Progenitor cell of endocrine pancreas (in vitro differentiated cells): ENCODE data around the gene HIPK1. TPM values are rescaled to one million over a fixed set of nuclear protein-coding genes. Genes with fewer than 3 reads are reported as not detected.

ENCODE experiments used
- DNase-seq: peaks from one replicate; pipeline ENCODE4 v3.0.0; 2021; ENCODE audit warnings: low spot score; ENCODE audit not compliant: unreplicated experiment
- H3K27ac Mint-ChIP-seq: 2 replicates; pipeline ENCODE4 v1.8.0; 2021; ENCODE audit warnings: mild to moderate bottlenecking, moderate library complexity, mixed read lengths
- H3K27me3 Mint-ChIP-seq: 2 replicates; pipeline ENCODE4 v1.8.0; 2021; ENCODE audit warnings: mixed read lengths
- H3K36me3 Mint-ChIP-seq: 2 replicates; pipeline ENCODE4 v1.8.0; 2022; ENCODE audit warnings: mixed read lengths; ENCODE audit not compliant: insufficient read depth
- H3K4me1 Mint-ChIP-seq: 2 replicates; pipeline ENCODE4 v1.8.0; 2021; ENCODE audit warnings: low read depth, mixed read lengths
- H3K4me3 Mint-ChIP-seq: 2 replicates; pipeline ENCODE4 v1.8.0; 2021; ENCODE audit warnings: low read depth, mild to moderate bottlenecking, moderate library complexity, mixed read lengths
- H3K9me3 Mint-ChIP-seq: 2 replicates; pipeline ENCODE4 v1.8.0; 2021; ENCODE audit warnings: low read depth, mixed read lengths
- total RNA-seq: library from RNA; stranded (reverse); gene quantifications from 2 replicates; pipeline ENCODE4 v1.2.1, GENCODE V29; 2021
- TF ChIP-seq, protein P1 (sequence below): fragments of 200-600 bp; sonication (generic); IDR thresholded peaks from one replicate; pipeline ENCODE4 v1.5.0; 2021; ENCODE audit warnings: antibody characterized with exemption, mild to moderate bottlenecking; ENCODE audit not compliant: unreplicated experiment

HIPK1 gene
- total RNA-seq, 1 donor from 2014 or later, result 54.2 TPM

DNA sequence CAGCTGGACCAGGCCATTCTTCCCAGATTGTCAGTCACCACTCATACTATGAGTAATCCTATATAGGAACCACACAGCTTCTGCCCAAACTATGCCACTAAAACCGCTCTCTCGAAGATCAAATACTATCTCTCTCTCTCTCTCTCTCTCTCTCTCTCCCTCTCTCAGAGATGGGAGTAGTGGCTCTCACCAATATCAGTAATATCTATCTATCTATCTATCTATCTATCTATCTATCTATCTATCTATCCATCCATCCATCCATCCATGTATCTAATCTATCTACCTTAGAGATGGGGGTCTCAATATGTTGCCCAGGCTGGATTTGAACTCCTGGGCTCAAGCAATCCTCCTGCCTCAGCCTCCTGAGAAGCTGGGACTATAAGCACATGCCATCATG is 4.7 kb upstream of the HIPK1 start:
- Mint-ChIP-seq H3K27ac (no peak overlapping the region), H3K4me1 (peaks cover 14% of the 10 kb centered on the region), H3K27me3 (peaks cover 12% of the 10 kb centered on the region), H3K4me3 (no peak overlapping the region), H3K36me3 (no peaks in the 10 kb centered on the region), H3K9me3 (no peaks in the 10 kb centered on the region)
- DNase-seq, result no peak
- TF ChIP-seq, protein P1, sequence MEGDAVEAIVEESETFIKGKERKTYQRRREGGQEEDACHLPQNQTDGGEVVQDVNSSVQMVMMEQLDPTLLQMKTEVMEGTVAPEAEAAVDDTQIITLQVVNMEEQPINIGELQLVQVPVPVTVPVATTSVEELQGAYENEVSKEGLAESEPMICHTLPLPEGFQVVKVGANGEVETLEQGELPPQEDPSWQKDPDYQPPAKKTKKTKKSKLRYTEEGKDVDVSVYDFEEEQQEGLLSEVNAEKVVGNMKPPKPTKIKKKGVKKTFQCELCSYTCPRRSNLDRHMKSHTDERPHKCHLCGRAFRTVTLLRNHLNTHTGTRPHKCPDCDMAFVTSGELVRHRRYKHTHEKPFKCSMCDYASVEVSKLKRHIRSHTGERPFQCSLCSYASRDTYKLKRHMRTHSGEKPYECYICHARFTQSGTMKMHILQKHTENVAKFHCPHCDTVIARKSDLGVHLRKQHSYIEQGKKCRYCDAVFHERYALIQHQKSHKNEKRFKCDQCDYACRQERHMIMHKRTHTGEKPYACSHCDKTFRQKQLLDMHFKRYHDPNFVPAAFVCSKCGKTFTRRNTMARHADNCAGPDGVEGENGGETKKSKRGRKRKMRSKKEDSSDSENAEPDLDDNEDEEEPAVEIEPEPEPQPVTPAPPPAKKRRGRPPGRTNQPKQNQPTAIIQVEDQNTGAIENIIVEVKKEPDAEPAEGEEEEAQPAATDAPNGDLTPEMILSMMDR, result no peak

DNA sequence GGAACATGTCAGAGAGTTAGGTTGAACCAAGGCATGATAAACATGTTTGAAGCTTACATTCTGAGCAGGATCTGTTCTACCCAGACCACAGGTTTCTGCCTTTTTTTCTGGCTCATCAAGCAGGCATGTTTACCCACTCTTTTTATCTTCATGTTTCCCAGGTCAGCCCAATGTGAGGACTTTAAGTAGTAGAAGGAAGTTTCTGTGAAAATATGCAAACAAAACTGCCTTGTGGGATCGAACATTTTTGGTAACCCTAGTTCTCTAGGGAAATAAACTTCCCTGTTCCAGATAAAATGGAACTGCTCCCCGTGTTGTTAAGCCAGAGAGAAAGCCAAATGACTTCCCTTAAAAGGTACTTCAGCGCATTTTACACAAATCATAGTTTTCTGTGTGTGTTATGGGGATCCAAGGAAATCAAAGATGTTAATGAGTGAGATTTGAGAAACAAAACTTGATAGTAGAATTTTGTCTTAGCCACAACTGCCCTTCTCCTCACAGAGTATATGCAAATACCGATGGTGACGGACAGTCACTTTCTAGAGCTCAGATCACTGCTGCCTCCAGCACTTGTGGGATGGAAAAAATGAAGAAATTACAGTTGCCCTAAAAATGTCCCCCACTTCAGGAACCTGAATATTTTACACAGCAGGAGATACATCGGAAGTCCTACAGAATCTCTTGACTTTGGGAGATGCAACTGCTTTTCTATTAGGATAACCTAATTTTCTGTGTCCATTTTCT is 765 bp upstream of the HIPK1 start:
- no peaks in the 10 kb centered on the region for H3K36me3 Mint-ChIP-seq
- DNase-seq, result no peak
- peaks cover 4% of the 10 kb centered on the region for H3K27me3 Mint-ChIP-seq
- H3K27ac Mint-ChIP-seq, result peak overlapping the region; percentile 99
- no peaks in the 10 kb centered on the region for H3K9me3 Mint-ChIP-seq
- peaks cover 41% of the 10 kb centered on the region for H3K4me1 Mint-ChIP-seq
- TF ChIP-seq, protein P1, result no peak
- peak overlapping the region; percentile 95 for H3K4me3 Mint-ChIP-seq

DNA sequence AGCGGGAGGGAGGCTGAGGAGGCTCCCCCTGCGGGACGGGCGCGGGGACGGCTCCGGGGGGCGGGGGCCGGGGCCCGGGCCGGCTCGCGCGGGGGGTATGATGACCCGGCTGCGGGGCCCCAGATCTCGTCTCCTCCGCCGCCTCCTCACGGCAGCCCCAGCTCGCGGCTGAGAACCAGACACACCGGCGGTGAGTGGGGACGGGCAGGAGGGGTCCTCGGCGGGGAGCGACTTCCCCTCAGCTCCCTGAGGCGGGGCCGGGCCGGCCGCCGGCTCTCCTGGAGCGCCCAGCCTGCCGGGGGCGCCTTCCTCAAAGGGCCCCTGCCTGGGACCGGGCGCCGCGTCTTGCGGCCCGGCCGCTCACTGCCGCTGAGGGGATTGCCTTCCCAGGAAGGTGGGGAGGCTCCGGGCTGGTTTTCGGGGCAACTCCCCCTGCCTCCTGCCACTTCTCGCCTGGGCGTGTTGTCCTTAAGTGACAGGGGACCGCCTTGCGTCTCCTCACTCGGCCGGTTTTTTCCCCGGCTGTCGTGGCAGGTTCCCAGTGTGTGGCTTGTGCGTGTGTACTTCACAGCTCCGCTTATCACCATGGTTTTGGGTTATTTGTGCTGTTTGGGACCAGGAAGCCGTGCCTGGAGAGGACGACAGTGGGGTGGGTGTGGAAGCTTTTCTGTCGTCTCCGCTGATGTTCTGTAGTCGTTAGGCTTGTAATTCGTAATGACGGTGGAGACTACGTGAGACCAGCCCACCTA is 800 bp downstream of the HIPK1 start:
- Mint-ChIP-seq H3K27me3 (no peaks in the 10 kb centered on the region), H3K27ac (peak overlapping the region; percentile 93), H3K4me1 (peaks cover 52% of the 10 kb centered on the region), H3K9me3 (no peaks in the 10 kb centered on the region), H3K4me3 (peak overlapping the region; percentile 86), H3K36me3 (peaks cover 1% of the 10 kb centered on the region)
- TF ChIP-seq, protein P1, result peak; percentile 33
- peak; percentile 46 for DNase-seq

DNA sequence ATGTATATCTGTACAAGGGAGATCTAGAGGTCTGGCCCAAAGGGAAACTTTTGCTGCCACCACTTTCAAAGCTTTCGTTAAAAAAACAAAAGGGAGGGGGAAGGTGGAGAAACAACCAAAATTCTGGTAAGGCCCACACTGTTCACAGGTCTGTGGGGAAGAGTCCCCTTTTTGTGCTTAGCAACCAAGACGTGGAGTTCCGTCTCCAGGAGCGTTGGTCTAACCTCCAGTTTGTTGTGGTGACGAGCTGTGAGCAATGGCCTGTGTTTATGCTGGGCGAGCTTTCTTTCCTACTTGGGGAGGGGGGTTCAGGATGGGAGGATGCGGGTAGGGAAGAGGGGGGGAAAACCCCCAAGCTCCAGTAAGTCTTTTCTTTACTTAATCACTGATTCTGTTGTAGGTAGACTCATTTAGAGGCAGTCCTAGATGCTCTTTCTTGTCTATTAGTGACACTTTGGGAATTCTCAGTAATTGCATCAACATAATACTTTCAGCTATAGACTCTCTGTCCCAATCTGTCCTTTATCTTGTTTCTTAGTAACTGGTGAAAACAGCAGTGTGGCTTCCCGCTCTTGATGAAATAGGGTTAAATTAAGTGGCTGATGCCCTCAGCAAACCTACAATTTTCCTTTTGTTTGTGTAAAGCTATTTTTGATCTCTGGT is 1.5 kb downstream of the HIPK1 start:
- TF ChIP-seq, protein P1, result no peak
- no peak for DNase-seq
- peaks cover 1% of the 10 kb centered on the region for H3K36me3 Mint-ChIP-seq

GRCh38 chr1:113931451-113931851 is 2.3 kb downstream of the HIPK1 start:
- Mint-ChIP-seq H3K9me3 (no peaks in the 10 kb centered on the region), H3K36me3 (peaks cover 1% of the 10 kb centered on the region), H3K27ac (no peak overlapping the region), H3K4me1 (peaks cover 51% of the 10 kb centered on the region), H3K27me3 (no peaks in the 10 kb centered on the region), H3K4me3 (peak overlapping the region; percentile 86)
- TF ChIP-seq, protein P1, result no peak
- DNase-seq, result no peak

More for the DNA sequence above, 1.5 kb downstream of the HIPK1 start:
- peak overlapping the region; percentile 86 for H3K4me3 Mint-ChIP-seq
- no peaks in the 10 kb centered on the region for H3K9me3 Mint-ChIP-seq
- H3K27ac Mint-ChIP-seq, result peak overlapping the region; percentile 93
- peaks cover 52% of the 10 kb centered on the region for H3K4me1 Mint-ChIP-seq
- no peaks in the 10 kb centered on the region for H3K27me3 Mint-ChIP-seq
